ENCODE results near the gene PCDHGB7.
"Not testable (repeated sequence)": the region's sequence is repeated elsewhere in the genome, so short reads cannot be mapped to it uniquely, and the experiment has no call there.

Gene PCDHGB7

GRCh38 chr5:141417494-141418172 is at the start of gene PCDHGB7:
PCDHGB7 (plus strand) TSS chr5:141417677; CDS start chr5:141417860, 183 bp downstream.
- peak; percentile 91 for DNase-seq (ENCODE audit: low read depth, low spot score)

- DNase-seq (ENCODE audit: low read depth, low spot score), result no peak
Observed at GRCh38 chr5:141369994-141370848, 47.3 kb upstream of the PCDHGB7 start, which contains the start of gene PCDHGB3. PCDHGB3 (plus strand) TSS chr5:141370242; CDS start chr5:141370395, 153 bp downstream.

GRCh38 chr5:141371572-141372475 is 45.7 kb upstream of the PCDHGB7 start:
- no peak for DNase-seq (ENCODE audit: low read depth, low spot score)

GRCh38 chr5:141373673-141374317 is 43.7 kb upstream of the PCDHGB7 start, which contains the start of gene PCDHGA6:
PCDHGA6 (plus strand) TSS chr5:141373891; CDS start chr5:141374084, 193 bp downstream.
- peak; percentile 60 for DNase-seq (ENCODE audit: low read depth, low spot score)

GRCh38 chr5:141374627-141375026 is 42.9 kb upstream of the PCDHGB7 start:
- no peak for DNase-seq (ENCODE audit: low read depth, low spot score)

- not testable (repeated sequence) for DNase-seq (ENCODE audit: low read depth, low spot score)
Observed at GRCh38 chr5:141375444-141376155, 41.9 kb upstream of the PCDHGB7 start.

- peak; percentile 33 for DNase-seq (ENCODE audit: low read depth, low spot score)
Observed at GRCh38 chr5:141382469-141383294, 34.8 kb upstream of the PCDHGB7 start, which contains the start of gene PCDHGA7. PCDHGA7 (plus strand) TSS chr5:141382742; CDS start chr5:141382900, 158 bp downstream.

GRCh38 chr5:141383345-141383744 is 34.1 kb upstream of the PCDHGB7 start:
- no peak for DNase-seq (ENCODE audit: low read depth, low spot score)

- DNase-seq (ENCODE audit: low read depth, low spot score), result no peak
Observed at GRCh38 chr5:141384471-141385267, 32.8 kb upstream of the PCDHGB7 start.

- peak; percentile 77 for DNase-seq (ENCODE audit: low read depth, low spot score)
Observed at GRCh38 chr5:141387557-141388311, 29.7 kb upstream of the PCDHGB7 start, which contains the start of gene PCDHGB4. PCDHGB4 (plus strand) TSS chr5:141387698; CDS start chr5:141387885, 187 bp downstream.

GRCh38 chr5:141388661-141389060 is 28.8 kb upstream of the PCDHGB7 start:
- DNase-seq (ENCODE audit: low read depth, low spot score), result no peak

GRCh38 chr5:141389153-141390042 is 28.1 kb upstream of the PCDHGB7 start:
- no peak for DNase-seq (ENCODE audit: low read depth, low spot score)

- no peak for DNase-seq (ENCODE audit: low read depth, low spot score)
Observed at GRCh38 chr5:141392429-141393198, 24.9 kb upstream of the PCDHGB7 start, which contains the start of gene PCDHGA8. PCDHGA8 (plus strand) TSS chr5:141392633; CDS start chr5:141392814, 181 bp downstream.

GRCh38 chr5:141393267-141393666 is 24.2 kb upstream of the PCDHGB7 start:
- no peak for DNase-seq (ENCODE audit: low read depth, low spot score)

- not testable (repeated sequence) for DNase-seq (ENCODE audit: low read depth, low spot score)
Observed at GRCh38 chr5:141394401-141395187, 22.9 kb upstream of the PCDHGB7 start.

Measured in ELF-1 (cell line).